ENCODE data around the gene FKBP1A.

Gene FKBP1A

DNA sequence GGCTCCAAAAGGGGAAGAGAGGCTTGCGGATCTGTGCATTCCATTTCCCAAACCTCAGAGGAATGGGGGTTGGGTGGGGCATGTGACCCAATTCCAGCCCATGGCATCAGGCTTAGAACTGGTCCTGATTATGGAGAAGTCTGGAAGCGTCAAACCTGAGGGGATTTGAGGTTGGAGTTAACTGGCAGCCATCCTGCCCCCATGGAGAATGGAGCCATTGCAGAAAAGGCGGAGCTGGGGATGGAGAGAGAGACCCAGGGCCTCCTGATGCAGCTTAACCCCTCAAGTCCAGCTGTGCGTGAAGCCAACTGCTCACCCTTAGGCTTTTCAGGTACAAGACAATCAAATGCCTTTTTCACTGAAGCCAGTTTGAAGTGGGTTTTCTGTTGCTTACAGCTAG lies 54.1 kb downstream of the FKBP1A start:
- 98% methylated on average over 3 of the region's 4 CpGs for WGBS
- no peak overlapping the region for H3K14ac ChIP-seq (ENCODE audit: low read length in 2 of 2)
- no peak overlapping the region for H2AK5ac ChIP-seq (ENCODE audit: low read length, severe bottlenecking)
- H3K36me3 ChIP-seq (ENCODE audit: control insufficient read depth in 1 of 2, insufficient read depth in 2 of 2, low read depth in 1 of 2, low read length in 2 of 2) = peaks cover 5 to 10% of the 10 kb centered on the region in 2 experiments
- H3K9me3 ChIP-seq (ENCODE audit: control insufficient read depth, low read length) = no peaks in the 10 kb centered on the region
- no peak overlapping the region for H3K4ac ChIP-seq (ENCODE audit: low read depth in 1 of 2, low read length in 2 of 2)
- H4K91ac ChIP-seq (ENCODE audit: low read length) = no peak overlapping the region
- no peak overlapping the region for H2BK120ac ChIP-seq (ENCODE audit: low read depth, low read length)
- no peak overlapping the region for H3K23ac ChIP-seq (ENCODE audit: low read length in 2 of 2)
- no peak overlapping the region for H2BK15ac ChIP-seq (ENCODE audit: low read depth, poor library complexity, severe bottlenecking)
- no peak overlapping the region for H3K27ac ChIP-seq (ENCODE audit: low read length, poor library complexity, severe bottlenecking)
- H3K4me3 ChIP-seq (ENCODE audit: insufficient read depth in 1 of 2, low read depth in 1 of 2, low read length in 2 of 2) = no peak overlapping the region
- H2BK12ac ChIP-seq (ENCODE audit: low read length in 2 of 2) = no peak overlapping the region
- no peaks in the 10 kb centered on the region for H3K27me3 ChIP-seq (ENCODE audit: control insufficient read depth in 1 of 2, insufficient read depth in 1 of 2, low read length in 2 of 2)
- no peak overlapping the region for H2AFZ ChIP-seq (ENCODE audit: low read depth, low read length)
- no peak overlapping the region for H4K8ac ChIP-seq (ENCODE audit: low read length)
- no peak overlapping the region for H3K4me2 ChIP-seq (ENCODE audit: low read length, poor library complexity, severe bottlenecking)
- H3K4me1 ChIP-seq (ENCODE audit: control insufficient read depth, insufficient read depth, low read depth, low read length) = peaks cover 4% of the 10 kb centered on the region
- H2BK5ac ChIP-seq (ENCODE audit: low read depth, low read length, poor library complexity, severe bottlenecking) = no peak overlapping the region
- H3K9ac ChIP-seq (ENCODE audit: low read length) = no peak overlapping the region
- no peak overlapping the region for H3K18ac ChIP-seq (ENCODE audit: low read depth in 1 of 2, low read length in 2 of 2)
- peaks cover 30% of the 10 kb centered on the region for H3K79me1 ChIP-seq (replicated peaks; ENCODE audit: low read length, poor library complexity, severe bottlenecking)
- DNase-seq = no peak

GRCh38 chr20:1338096-1338495 lies 54.8 kb downstream of the FKBP1A start:
- Histone ChIP-seq H3K4me2 (ENCODE audit: low read length, poor library complexity, severe bottlenecking) (no peak overlapping the region), H3K9ac (ENCODE audit: low read length) (no peak overlapping the region), H3K4ac (ENCODE audit: low read depth in 1 of 2, low read length in 2 of 2) (no peak overlapping the region), H3K14ac (ENCODE audit: low read length in 2 of 2) (no peak overlapping the region), H3K18ac (ENCODE audit: low read depth in 1 of 2, low read length in 2 of 2) (no peak overlapping the region), H3K79me1 (replicated peaks; ENCODE audit: low read length, poor library complexity, severe bottlenecking) (peaks cover 36% of the 10 kb centered on the region), H2AK5ac (ENCODE audit: low read length, severe bottlenecking) (no peak overlapping the region), H2BK5ac (ENCODE audit: low read depth, low read length, poor library complexity, severe bottlenecking) (no peak overlapping the region), H3K27ac (ENCODE audit: low read length, poor library complexity, severe bottlenecking) (no peak overlapping the region), H3K9me3 (ENCODE audit: control insufficient read depth, low read length) (no peaks in the 10 kb centered on the region), H2BK12ac (ENCODE audit: low read length in 2 of 2) (no peak overlapping the region), H3K36me3 (ENCODE audit: control insufficient read depth in 1 of 2, insufficient read depth in 2 of 2, low read depth in 1 of 2, low read length in 2 of 2) (peaks cover 13 to 17% of the 10 kb centered on the region in 2 experiments), H3K4me1 (ENCODE audit: control insufficient read depth, insufficient read depth, low read depth, low read length) (peaks cover 4% of the 10 kb centered on the region), H4K91ac (ENCODE audit: low read length) (no peak overlapping the region), H4K8ac (ENCODE audit: low read length) (no peak overlapping the region), H2AFZ (ENCODE audit: low read depth, low read length) (no peak overlapping the region), H3K27me3 (ENCODE audit: control insufficient read depth in 1 of 2, insufficient read depth in 1 of 2, low read length in 2 of 2) (no peaks in the 10 kb centered on the region), H3K4me3 (ENCODE audit: insufficient read depth in 1 of 2, low read depth in 1 of 2, low read length in 2 of 2) (no peak overlapping the region), H3K23ac (ENCODE audit: low read length in 2 of 2) (no peak overlapping the region), H2BK120ac (ENCODE audit: low read depth, low read length) (no peak overlapping the region), H2BK15ac (ENCODE audit: low read depth, poor library complexity, severe bottlenecking) (no peak overlapping the region)
- WGBS = 100% methylated on average over 5 of the region's 5 CpGs
- no peak for DNase-seq

DNA sequence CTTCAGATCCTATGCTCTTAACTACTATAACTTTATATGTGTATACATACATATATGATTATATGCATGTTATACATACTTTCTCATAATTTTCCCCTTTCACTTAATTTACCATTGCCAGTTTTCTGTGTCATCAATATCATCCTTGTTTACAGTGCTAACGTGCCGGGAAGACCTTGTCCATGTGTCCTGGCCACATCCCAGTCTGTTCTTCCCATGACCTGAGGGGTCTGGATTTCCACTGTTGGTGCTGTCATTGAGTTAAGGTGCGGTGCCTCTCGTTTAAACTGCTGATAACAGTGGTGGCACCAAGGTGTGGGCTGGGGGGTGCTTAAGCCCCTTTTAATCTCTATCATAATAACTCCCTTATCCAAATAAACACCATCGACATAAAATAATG lies 55.4 kb downstream of the FKBP1A start:
- H2AFZ ChIP-seq (ENCODE audit: low read depth, low read length) = no peak overlapping the region
- H3K14ac ChIP-seq (ENCODE audit: low read length in 2 of 2) = no peak overlapping the region
- peaks cover 19 to 22% of the 10 kb centered on the region in 2 experiments for H3K36me3 ChIP-seq (ENCODE audit: control insufficient read depth in 1 of 2, insufficient read depth in 2 of 2, low read depth in 1 of 2, low read length in 2 of 2)
- WGBS = 89% methylated on average over 4 of the region's 5 CpGs
- H4K91ac ChIP-seq (ENCODE audit: low read length) = no peak overlapping the region
- H3K18ac ChIP-seq (ENCODE audit: low read depth in 1 of 2, low read length in 2 of 2) = no peak overlapping the region
- H2BK5ac ChIP-seq (ENCODE audit: low read depth, low read length, poor library complexity, severe bottlenecking) = no peak overlapping the region
- no peak overlapping the region for H2BK15ac ChIP-seq (ENCODE audit: low read depth, poor library complexity, severe bottlenecking)
- no peak overlapping the region for H2BK12ac ChIP-seq (ENCODE audit: low read length in 2 of 2)
- no peak overlapping the region for H3K4me3 ChIP-seq (ENCODE audit: insufficient read depth in 1 of 2, low read depth in 1 of 2, low read length in 2 of 2)
- H3K9ac ChIP-seq (ENCODE audit: low read length) = no peak overlapping the region
- H3K4ac ChIP-seq (ENCODE audit: low read depth in 1 of 2, low read length in 2 of 2) = no peak overlapping the region
- H3K4me2 ChIP-seq (ENCODE audit: low read length, poor library complexity, severe bottlenecking) = no peak overlapping the region
- DNase-seq = no peak
- H3K27me3 ChIP-seq (ENCODE audit: control insufficient read depth in 1 of 2, insufficient read depth in 1 of 2, low read length in 2 of 2) = no peaks in the 10 kb centered on the region
- H3K9me3 ChIP-seq (ENCODE audit: control insufficient read depth, low read length) = no peaks in the 10 kb centered on the region
- no peak overlapping the region for H2BK120ac ChIP-seq (ENCODE audit: low read depth, low read length)
- peaks cover 41% of the 10 kb centered on the region for H3K79me1 ChIP-seq (replicated peaks; ENCODE audit: low read length, poor library complexity, severe bottlenecking)
- H3K23ac ChIP-seq (ENCODE audit: low read length in 2 of 2) = no peak overlapping the region
- H3K27ac ChIP-seq (ENCODE audit: low read length, poor library complexity, severe bottlenecking) = no peak overlapping the region
- peaks cover 4% of the 10 kb centered on the region for H3K4me1 ChIP-seq (ENCODE audit: control insufficient read depth, insufficient read depth, low read depth, low read length)
- H4K8ac ChIP-seq (ENCODE audit: low read length) = no peak overlapping the region
- H2AK5ac ChIP-seq (ENCODE audit: low read length, severe bottlenecking) = no peak overlapping the region

GRCh38 chr20:1336699-1337367 lies 56.0 kb downstream of the FKBP1A start:
- no peak overlapping the region for H3K14ac ChIP-seq (ENCODE audit: low read length in 2 of 2)
- no peak overlapping the region for H2AK5ac ChIP-seq (ENCODE audit: low read length, severe bottlenecking)
- H3K9ac ChIP-seq (ENCODE audit: low read length) = no peak overlapping the region
- no peak overlapping the region for H3K4ac ChIP-seq (ENCODE audit: low read depth in 1 of 2, low read length in 2 of 2)
- no peak overlapping the region for H2BK15ac ChIP-seq (ENCODE audit: low read depth, poor library complexity, severe bottlenecking)
- no peaks in the 10 kb centered on the region for H3K27me3 ChIP-seq (ENCODE audit: control insufficient read depth in 1 of 2, insufficient read depth in 1 of 2, low read length in 2 of 2)
- H4K91ac ChIP-seq (ENCODE audit: low read length) = no peak overlapping the region
- H2BK120ac ChIP-seq (ENCODE audit: low read depth, low read length) = no peak overlapping the region
- no peak overlapping the region for H3K27ac ChIP-seq (ENCODE audit: low read length, poor library complexity, severe bottlenecking)
- H3K36me3 ChIP-seq (ENCODE audit: control insufficient read depth in 1 of 2, insufficient read depth in 2 of 2, low read depth in 1 of 2, low read length in 2 of 2) = peaks cover 22 to 25% of the 10 kb centered on the region in 2 experiments
- no peak overlapping the region for H4K8ac ChIP-seq (ENCODE audit: low read length)
- H3K4me3 ChIP-seq (ENCODE audit: insufficient read depth in 1 of 2, low read depth in 1 of 2, low read length in 2 of 2) = no peak overlapping the region
- DNase-seq = no peak
- peak overlapping the region in 1 of 2 experiments; percentile 23 for H3K23ac ChIP-seq (ENCODE audit: low read length in 2 of 2)
- 74% methylated on average over 12 of the region's 14 CpGs for WGBS
- H2BK5ac ChIP-seq (ENCODE audit: low read depth, low read length, poor library complexity, severe bottlenecking) = no peak overlapping the region
- no peak overlapping the region for H3K4me2 ChIP-seq (ENCODE audit: low read length, poor library complexity, severe bottlenecking)
- H3K9me3 ChIP-seq (ENCODE audit: control insufficient read depth, low read length) = no peaks in the 10 kb centered on the region
- peaks cover 4% of the 10 kb centered on the region for H3K4me1 ChIP-seq (ENCODE audit: control insufficient read depth, insufficient read depth, low read depth, low read length)
- no peak overlapping the region for H2AFZ ChIP-seq (ENCODE audit: low read depth, low read length)
- peaks cover 43% of the 10 kb centered on the region for H3K79me1 ChIP-seq (replicated peaks; ENCODE audit: low read length, poor library complexity, severe bottlenecking)
- peak overlapping the region in 1 of 2 experiments; percentile 1 for H2BK12ac ChIP-seq (ENCODE audit: low read length in 2 of 2)
- peak overlapping the region in 1 of 2 experiments; percentile 42 for H3K18ac ChIP-seq (ENCODE audit: low read depth in 1 of 2, low read length in 2 of 2)
